Gastrocnemius medialis (tissue), 4 donors: ENCODE data around the gene SLC25A23. TPM values are rescaled to one million over a fixed set of nuclear protein-coding genes. Genes with fewer than 3 reads are reported as not detected.

Experiments
- microRNA-seq, 2 donors: library from miRNA; unstranded; fragments of <30 nt; microRNA quantifications; one replicate each; pipeline ENCODE4, GENCODE V29; 2016; ENCODE audit warnings: borderline replicate concordance in 2 of 2
- total RNA-seq, 4 donors: library from RNA; depleted of rRNA; stranded (reverse); fragments of >200 nt; gene quantifications; one replicate each; pipeline versions ENCODE4 v1.1.0 to v1.2.3, GENCODE V29; 2016

The SLC25A23 gene
- total RNA-seq, 4 donors from 2014 or later = 61.7 to 73.6 (median 65.0) TPM

Small RNA genes within 50 kb of the gene (microRNA-seq; reads per million reads assigned to microRNA genes)
- gene MIR3940 = 5.1 to 5.9 reads per million in 2 donors
- gene MIR6790 = 0 reads per million in 2 donors

Other genes with a start within 250 kb of the SLC25A23 start
- 10 to 100 TPM; 13.9 to 37.7 (median 24.4) TPM for gene MLLT1, start 179.8 kb downstream of the SLC25A23 start, total RNA-seq
- gene ACER1, start 126.2 kb downstream of the SLC25A23 start, total RNA-seq = not detected
- gene CLPP, start 98.3 kb downstream of the SLC25A23 start, total RNA-seq = 100 to 1,000 TPM; 143 to 168 (median 163) TPM
- 100 to 1,000 TPM in 1 of 4 donors, 10 to 100 TPM in 3; 42.2 to 112 (median 90.4) TPM for gene ALKBH7, start 87.0 kb downstream of the SLC25A23 start, total RNA-seq
- under 1 TPM; 0.15 to 0.75 (median 0.43) TPM for gene PSPN, start 83.9 kb downstream of the SLC25A23 start, total RNA-seq
- gene GTF2F1, start 66.6 kb downstream of the SLC25A23 start, total RNA-seq = 10 to 100 TPM; 11.4 to 34.8 (median 22.4) TPM
- 100 to 1,000 TPM in 1 of 4 donors, 10 to 100 TPM in 3; 49.1 to 124 (median 85.6) TPM for gene KHSRP, start 35.0 kb downstream of the SLC25A23 start, total RNA-seq
- gene SLC25A41, start 26.0 kb downstream of the SLC25A23 start, total RNA-seq = under 1 TPM in 1 of 4 donors, not detected in 3; 0.42 TPM
- gene CRB3, start 4.5 kb upstream of the SLC25A23 start, total RNA-seq = under 1 TPM in 1 of 4 donors, not detected in 3; 0.75 TPM
- 1 to 10 TPM in 1 of 4 donors, under 1 TPM in 2, not detected in 1; 0.27 to 1.2 (median 0.29) TPM for gene DENND1C, start 22.0 kb upstream of the SLC25A23 start, total RNA-seq
- 1 to 10 TPM; 1.7 to 2.5 (median 2.0) TPM for gene TUBB4A, start 42.5 kb upstream of the SLC25A23 start, total RNA-seq
- 1 to 10 TPM in 2 of 4 donors, not detected in 2; 1.1 to 1.8 TPM for gene TNFSF9, start 71.2 kb upstream of the SLC25A23 start, total RNA-seq
- gene CD70, start 131.4 kb upstream of the SLC25A23 start, total RNA-seq = not detected
- not detected for gene TNFSF14, start 210.4 kb upstream of the SLC25A23 start, total RNA-seq